ENCODE results near the gene NEDD8. TPM values are rescaled to one million over a fixed set of nuclear protein-coding genes. Genes with fewer than 3 reads are reported as not detected.

Gene NEDD8
- total RNA-seq, 1 experiment from 2014 or later: 214 TPM

GRCh38 chr14:24211311-24211710 is 20.9 kb downstream of the NEDD8 start:
- 0 out of 5 replicates have a peak overlapping the region, but pooled peaks of 1 of the 2 experiments have one; percentile 96 for H3K4me3 Mint-ChIP-seq

More at GRCh38 chr14:24211311-24211710, 20.9 kb downstream of the NEDD8 start:
- Histone ChIP-seq H3K4me1 (ENCODE audit: insufficient read depth, low read length) (no peaks in the 10 kb centered on the region), H3T11ph (ENCODE audit: low read length) (no peak overlapping the region), H3K79me1 (ENCODE audit: insufficient read depth, low read depth, low read length, poor library complexity, severe bottlenecking) (no peaks in the 10 kb centered on the region), H3K56ac (ENCODE audit: insufficient read length, low read depth, low read length) (no peak overlapping the region), H3K18ac (ENCODE audit: insufficient read length, low read depth, low read length) (no peak overlapping the region), H4K91ac (ENCODE audit: insufficient read length, low read depth, low read length) (no peak overlapping the region), H3K23ac (ENCODE audit: insufficient read length, low read depth, low read length) (no peak overlapping the region), H3K23me2 (ENCODE audit: insufficient read length, low read depth, low read length, poor library complexity, severe bottlenecking) (peaks cover 11% of the 10 kb centered on the region), H3K14ac (ENCODE audit: insufficient read depth, low read length) (no peak overlapping the region), H3K79me2 (ENCODE audit: insufficient read depth, low read length) (no peaks in the 10 kb centered on the region), H2BK12ac (ENCODE audit: insufficient read length, low read depth, low read length) (no peak overlapping the region), H3K4me2 (ENCODE audit: insufficient read depth, insufficient read length, low read length) (no peak overlapping the region), H2AFZ (ENCODE audit: low read length) (no peak overlapping the region), H4K20me1 (ENCODE audit: control insufficient read depth, insufficient read depth, insufficient read length) (no peaks in the 10 kb centered on the region), H3K27ac (ENCODE audit: insufficient read length, low read depth, low read length) (no peak overlapping the region), H4K8ac (replicated peaks; ENCODE audit: insufficient read length, low read depth, low read length) (no peak overlapping the region), H2BK20ac (ENCODE audit: low read depth, low read length, poor library complexity, severe bottlenecking) (no peak overlapping the region), H3K27me3 (ENCODE audit: insufficient read depth, low read length) (no peaks in the 10 kb centered on the region), H2BK120ac (ENCODE audit: low read depth, low read length, poor library complexity, severe bottlenecking) (no peak overlapping the region), H3K9me3 (ENCODE audit: control insufficient read depth, low read depth, low read length) (no peaks in the 10 kb centered on the region), H2BK15ac (ENCODE audit: low read depth, low read length) (no peak overlapping the region), H2BK5ac (ENCODE audit: insufficient read length, low read length) (no peak overlapping the region), H3K4ac (ENCODE audit: low read depth, low read length) (no peak overlapping the region), H4K5ac (ENCODE audit: insufficient read length, low read depth, low read length) (no peak overlapping the region), H2AK5ac (ENCODE audit: insufficient read length, low read length) (no peak overlapping the region), H3K9ac (ENCODE audit: extremely low read depth, insufficient read length, low read length) (no peak overlapping the region)
- DNase-seq: no peak
- Mint-ChIP-seq H3K27ac (no peak overlapping the region), H3K4me1 (peaks cover 18 to 26% of the 10 kb centered on the region in 2 experiments), H3K36me3 (ENCODE audit: insufficient read depth in 1 of 3, low read depth in 3 of 3) (peaks cover 23 to 50% (median 39%) of the 10 kb centered on the region in 3 experiments; a peak in 6 of 7 replicates), H3K27me3 (ENCODE audit: low read depth) (no peaks in the 10 kb centered on the region; the same call in 1 of the 2 replicates), H3K9me3 (no peaks in the 10 kb centered on the region; a peak in 1 of 5 replicates)
- no peak for TF ChIP-seq CTCF (conservative IDR thresholded peaks at IDR 0.05)
- no CpG with 5 or more reads among the region's 6 CpGs for WGBS (ENCODE audit: extremely low coverage, insufficient read length, low lambda C conversion rate)
